ENCODE data around the gene SH3BP4. TPM values are rescaled to one million over a fixed set of nuclear protein-coding genes. Genes with fewer than 3 reads are reported as not detected.

The SH3BP4 gene
- total RNA-seq, 1 experiment from 2014 or later: 93.8 TPM

GRCh38 chr2:235046589-235046988, 94.8 kb downstream of the SH3BP4 start:
- Histone ChIP-seq H3T11ph (ENCODE audit: low read length) (no peak overlapping the region), H3K4me2 (ENCODE audit: insufficient read depth, insufficient read length, low read length) (no peak overlapping the region), H3K18ac (ENCODE audit: insufficient read length, low read depth, low read length) (no peak overlapping the region), H3K9me3 (ENCODE audit: control insufficient read depth, low read depth, low read length) (no peaks in the 10 kb centered on the region), H3K23me2 (ENCODE audit: insufficient read length, low read depth, low read length, poor library complexity, severe bottlenecking) (no peaks in the 10 kb centered on the region), H3K14ac (ENCODE audit: insufficient read depth, low read length) (no peak overlapping the region; the same call in 1 of the 2 replicates), H2BK20ac (ENCODE audit: low read depth, low read length, poor library complexity, severe bottlenecking) (no peak overlapping the region), H4K8ac (replicated peaks; ENCODE audit: insufficient read length, low read depth, low read length) (no peak overlapping the region), H2BK15ac (ENCODE audit: low read depth, low read length) (no peak overlapping the region), H3K9ac (ENCODE audit: extremely low read depth, insufficient read length, low read length) (no peak overlapping the region), H2BK5ac (ENCODE audit: insufficient read length, low read length) (no peak overlapping the region), H3K23ac (ENCODE audit: insufficient read length, low read depth, low read length) (no peak overlapping the region), H4K5ac (ENCODE audit: insufficient read length, low read depth, low read length) (no peak overlapping the region), H2AK5ac (ENCODE audit: insufficient read length, low read length) (no peak overlapping the region), H4K91ac (ENCODE audit: insufficient read length, low read depth, low read length) (no peak overlapping the region), H3K27me3 (ENCODE audit: insufficient read depth, low read length) (no peaks in the 10 kb centered on the region), H3K79me2 (ENCODE audit: insufficient read depth, low read length) (no peaks in the 10 kb centered on the region; the same call in 1 of the 2 replicates), H3K27ac (ENCODE audit: insufficient read length, low read depth, low read length) (no peak overlapping the region), H3K79me1 (ENCODE audit: insufficient read depth, low read depth, low read length, poor library complexity, severe bottlenecking) (no peaks in the 10 kb centered on the region), H2BK12ac (ENCODE audit: insufficient read length, low read depth, low read length) (no peak overlapping the region), H3K56ac (ENCODE audit: insufficient read length, low read depth, low read length) (no peak overlapping the region), H2AFZ (ENCODE audit: low read length) (no peak overlapping the region), H3K4ac (ENCODE audit: low read depth, low read length) (no peak overlapping the region), H2BK120ac (ENCODE audit: low read depth, low read length, poor library complexity, severe bottlenecking) (no peak overlapping the region), H3K4me1 (ENCODE audit: insufficient read depth, low read length) (no peaks in the 10 kb centered on the region), H4K20me1 (ENCODE audit: control insufficient read depth, insufficient read depth, insufficient read length) (no peaks in the 10 kb centered on the region)
- DNase-seq: no peak
- TF ChIP-seq CTCF (conservative IDR thresholded peaks at IDR 0.05): no peak
- peak overlapping the region in 1 of 3 experiments; percentile 68; a peak in 1 of 7 replicates for H3K27ac Mint-ChIP-seq
- H3K4me3 Mint-ChIP-seq: no peak overlapping the region
- H3K27me3 Mint-ChIP-seq (ENCODE audit: low read depth): no peaks in the 10 kb centered on the region
- peaks cover 35 to 76% (median 73%) of the 10 kb centered on the region in 3 experiments for H3K36me3 Mint-ChIP-seq (ENCODE audit: insufficient read depth in 1 of 3, low read depth in 3 of 3)
- no CpG with 5 or more reads among the region's 5 CpGs for WGBS (ENCODE audit: extremely low coverage, insufficient read length, low lambda C conversion rate)
- H3K4me1 Mint-ChIP-seq: peaks cover 3 to 8% of the 10 kb centered on the region in 2 experiments
- H3K9me3 Mint-ChIP-seq: no peaks in the 10 kb centered on the region
